Common myeloid progenitor, CD34-positive (primary cell): ENCODE measurements around the gene COX5A.
A peak's percentile ranks its signal among the peaks of the same experiment; 100 is the strongest.
"Not testable (repeated sequence)": the region's sequence is repeated elsewhere in the genome, so short reads cannot be mapped to it uniquely, and the experiment has no call there.

ENCODE experiments used
- CTCF ChIA-PET: fragments of 350-600 bp; sonication (Branson Sonifier 250); formaldehyde crosslinking; loops from one replicate; lab custom pipeline; 2021; ENCODE audit warnings: antibody characterized with exemption; lab: Charles Lee
- POLR2A ChIA-PET: fragments of 350-600 bp; sonication (Branson Sonifier 250); formaldehyde crosslinking; loops from one replicate; lab custom pipeline; 2021; ENCODE audit warnings: antibody characterized with exemption; lab: Charles Lee
- DNase-seq, 3 donors: peaks; one replicate each; pipeline versions ENCODE4 v3.0.0 to v3.0.0-alpha.2; 2013
- H3K27ac ChIP-seq, 2 experiments: 1 replicate in 1 of 2; 2 replicates in 1 of 2; pipeline ENCODE4 v1.7.0; 2013; ENCODE audit warnings: inconsistent platforms in 2 of 2, low read length in 2 of 2, mild to moderate bottlenecking in 2 of 2, low read depth in 1 of 2, moderate library complexity in 1 of 2; ENCODE audit not compliant: severe bottlenecking in 2 of 2, insufficient read depth in 1 of 2, poor library complexity in 1 of 2
- H3K27me3 ChIP-seq, 5 experiments: replicated peaks in 2 of 5; 1 replicate in 3 of 5; 2 replicates in 2 of 5; pipeline versions ENCODE4 v1.6.1 to v1.7.0; 2013; ENCODE audit warnings: low read length in 4 of 5, mild to moderate bottlenecking in 2 of 5, moderate library complexity in 2 of 5, inconsistent platforms in 1 of 5; ENCODE audit not compliant: insufficient read depth in 5 of 5, control insufficient read depth in 4 of 5
- H3K36me3 ChIP-seq, 4 experiments: 1 replicate in 2 of 4; 2 replicates in 2 of 4; pipeline versions ENCODE4 v1.6.1 to v1.7.0; 2013; ENCODE audit warnings: low read length in 3 of 4, control low read depth in 1 of 4, mild to moderate bottlenecking in 1 of 4; ENCODE audit not compliant: control insufficient read depth in 4 of 4, insufficient read depth in 4 of 4
- H3K4me1 ChIP-seq, 4 experiments: 1 replicate in 3 of 4; 2 replicates in 1 of 4; pipeline versions ENCODE4 v1.6.1 to v1.7.1; 2013; ENCODE audit warnings: low read length in 3 of 4, mild to moderate bottlenecking in 3 of 4, control low read depth in 1 of 4, inconsistent platforms in 1 of 4, moderate library complexity in 1 of 4; ENCODE audit not compliant: control insufficient read depth in 4 of 4, insufficient read depth in 4 of 4; ENCODE audit errors: control extremely low read depth in 1 of 4
- H3K4me3 ChIP-seq, 7 experiments: 1 replicate in 4 of 7; 2 replicates in 3 of 7; pipeline versions ENCODE4 v1.5.1 to v1.7.0; 2013; ENCODE audit warnings: mild to moderate bottlenecking in 7 of 7, low read length in 6 of 7, moderate library complexity in 6 of 7, inconsistent platforms in 2 of 7, low read depth in 2 of 7, control low read depth in 1 of 7; ENCODE audit not compliant: insufficient read depth in 4 of 7, control insufficient read depth in 1 of 7; ENCODE audit errors: extremely low read depth in 1 of 7
- H3K9me3 ChIP-seq, 5 experiments: 1 replicate in 4 of 5; 2 replicates in 1 of 5; pipeline versions ENCODE4 v1.6.1 to v1.7.1; 2013; ENCODE audit warnings: low read length in 4 of 5, mild to moderate bottlenecking in 2 of 5, inconsistent platforms in 1 of 5, low read depth in 1 of 5, moderate library complexity in 1 of 5; ENCODE audit not compliant: control insufficient read depth in 4 of 5, insufficient read depth in 2 of 5; ENCODE audit errors: control extremely low read depth in 1 of 5
- WGBS: methylation state at CpG from one replicate; pipeline ENCODE4 v1.1.5; 2013; ENCODE audit not compliant: insufficient coverage; 5-methylcytosine and 5-hydroxymethylcytosine counted together

The COX5A gene

GRCh38 chr15:74889883-74890664 is 47.8 kb downstream of the COX5A start, which contains the start of gene MPI:
Gene MPI (plus strand): TSS chr15:74890042. CDS start chr15:74890074, 32 bp downstream.
- POLR2A ChIA-PET: interaction anchor here (0.5 to 2.1 kb wide), 6 partner anchors 12 to 19 kb away, joined by 3 to 8 read pairs (median 4); partner anchors contain the start of gene FAM219B
- CTCF ChIA-PET: interaction anchor here (1.6 to 5.9 kb wide), 5 partner anchors 9 to 45 kb away, joined by 4 to 35 read pairs (median 10); no protein-coding TSS in a partner anchor
- peaks cover 5 to 28% (median 16%) of the 10 kb centered on the region in 4 experiments for H3K36me3 ChIP-seq

GRCh38 chr15:74889390-74889882 is 48.4 kb downstream of the COX5A start:
- POLR2A ChIA-PET: interaction anchor here (0.7 to 2.1 kb wide), 5 partner anchors 12 to 19 kb away, joined by 3 to 8 read pairs (median 3); partner anchors contain the start of gene FAM219B
- peaks cover 0 to 42% (median 24%) of the 10 kb centered on the region in 4 experiments for H3K4me1 ChIP-seq
- WGBS: 14% methylated on average over 2 of the region's 8 CpGs

More at GRCh38 chr15:74889883-74890664, 47.8 kb downstream of the COX5A start, which contains the start of gene MPI:
- DNase-seq: peak; percentile 77 to 87 (median 82)
- H3K9me3 ChIP-seq: no peaks in the 10 kb centered on the region
- H3K27me3 ChIP-seq: no peaks in the 10 kb centered on the region
- H3K4me3 ChIP-seq: peak within 1 kb of the TSS; percentile 49 to 94 (median 88)
- peaks cover 0 to 35% (median 22%) of the 10 kb centered on the region in 4 experiments for H3K4me1 ChIP-seq
- 4% methylated on average over 26 of the region's 47 CpGs for WGBS
- H3K27ac ChIP-seq: peak within 1 kb of the TSS; percentile 43 to 86

GRCh38 chr15:74888716-74889115 is 49.2 kb downstream of the COX5A start:
- H3K9me3 ChIP-seq: no peaks in the 10 kb centered on the region
- WGBS: 96% methylated on average over 4 of the region's 4 CpGs
- ChIA-PET CTCF (interaction anchor here (1.0 to 5.9 kb wide), 7 partner anchors 8 to 102 kb away, joined by 3 to 35 read pairs (median 4); no protein-coding TSS in a partner anchor), POLR2A (interaction anchor here (1.0 to 2.1 kb wide), 3 partner anchors 13 to 18 kb away, joined by 3 to 8 read pairs (median 6); partner anchors contain the start of gene FAM219B)
- peaks cover 0 to 48% (median 30%) of the 10 kb centered on the region in 4 experiments for H3K4me1 ChIP-seq
- H3K27ac ChIP-seq: no peak overlapping the region
- H3K36me3 ChIP-seq: peaks cover 4 to 28% (median 15%) of the 10 kb centered on the region in 4 experiments
- H3K27me3 ChIP-seq: no peaks in the 10 kb centered on the region
- H3K4me3 ChIP-seq: peak overlapping the region in 2 of 7 experiments; percentile 84 to 90
- no peak for DNase-seq

More at GRCh38 chr15:74889390-74889882, 48.4 kb downstream of the COX5A start:
- Histone ChIP-seq H3K27ac (peak overlapping the region in 1 of 2 experiments; percentile 86), H3K27me3 (no peaks in the 10 kb centered on the region), H3K4me3 (peak overlapping the region in 6 of 7 experiments; percentile 49 to 94 (median 89)), H3K9me3 (no peaks in the 10 kb centered on the region), H3K36me3 (peaks cover 5 to 28% (median 16%) of the 10 kb centered on the region in 4 experiments)
- CTCF ChIA-PET: interaction anchor here (1.0 to 5.9 kb wide), 9 partner anchors 8 to 103 kb away, joined by 3 to 35 read pairs (median 5); no protein-coding TSS in a partner anchor
- DNase-seq: no peak

GRCh38 chr15:74887537-74888193 is 50.2 kb downstream of the COX5A start:
- POLR2A ChIA-PET: interaction anchor here (0.5 kb wide), 1 partner anchor 41 kb away, joined by 6 read pairs; no protein-coding TSS in a partner anchor
- H3K36me3 ChIP-seq: peaks cover 0 to 17% (median 8%) of the 10 kb centered on the region in 4 experiments
- not testable (repeated sequence) for H3K4me3 ChIP-seq, H3K9me3 ChIP-seq, H3K27me3 ChIP-seq, H3K27ac ChIP-seq, DNase-seq
- peaks cover 0 to 48% (median 30%) of the 10 kb centered on the region in 4 experiments for H3K4me1 ChIP-seq
- WGBS: no CpG with 5 or more reads among the region's 10 CpGs
- CTCF ChIA-PET: interaction anchor here (1.4 to 1.7 kb wide), 3 partner anchors 9 to 101 kb away, joined by 3 to 5 read pairs (median 4); no protein-coding TSS in a partner anchor

- Histone ChIP-seq H3K36me3 (no peaks in the 10 kb centered on the region), H3K9me3 (peaks cover 0 to 9% (median 5%) of the 10 kb centered on the region in 5 experiments), H3K4me3 (no peak overlapping the region), H3K4me1 (peaks cover 0 to 41% (median 25%) of the 10 kb centered on the region in 4 experiments), H3K27ac (no peak overlapping the region), H3K27me3 (no peaks in the 10 kb centered on the region)
- POLR2A ChIA-PET: interaction anchor here (0.7 kb wide), 1 partner anchor 32 kb away, joined by 3 read pairs; no protein-coding TSS in a partner anchor
- 94% methylated on average over 2 of the region's 5 CpGs for WGBS
- DNase-seq: no peak
- CTCF ChIA-PET: interaction anchor here (1.0 to 4.3 kb wide), 3 partner anchors 15 kb away, joined by 3 to 29 read pairs (median 4); no protein-coding TSS in a partner anchor
Observed at GRCh38 chr15:74885461-74885860, 52.4 kb downstream of the COX5A start.
